HG02870 (cell line): ENCODE measurements around the gene SMOC2.

Experiments used
- ATAC-seq: cut with Tn5 transposase; IDR thresholded peaks from one replicate; pipeline ENCODE4 v1.9.1; 2021; ENCODE audit warnings: mild to moderate bottlenecking, moderate library complexity; ENCODE audit not compliant: unreplicated experiment

Gene SMOC2

GRCh38 chr6:168641446-168641845, 200.5 kb downstream of the SMOC2 start:
- no peak for ATAC-seq

DNA sequence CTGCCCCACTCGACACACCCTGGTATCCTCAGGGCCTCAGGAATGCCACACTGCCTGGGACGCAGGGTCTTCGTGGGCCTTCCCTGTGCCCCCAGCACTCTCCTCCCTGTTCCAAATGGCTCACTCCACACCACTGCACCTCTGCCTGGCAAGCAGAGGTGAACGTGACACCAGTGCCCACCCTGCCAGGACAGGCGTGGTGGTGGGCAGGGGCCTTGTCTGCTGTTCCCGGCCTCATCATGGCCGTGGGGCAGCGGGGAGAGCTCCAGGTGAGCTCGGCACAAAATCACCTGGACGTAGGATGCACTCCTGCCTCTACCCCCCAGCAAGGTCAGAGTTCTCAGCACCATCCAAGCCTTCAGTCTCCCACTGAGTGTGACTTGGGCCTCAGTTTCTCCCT, 202.4 kb downstream of the SMOC2 start:
- ATAC-seq, result no peak

DNA sequence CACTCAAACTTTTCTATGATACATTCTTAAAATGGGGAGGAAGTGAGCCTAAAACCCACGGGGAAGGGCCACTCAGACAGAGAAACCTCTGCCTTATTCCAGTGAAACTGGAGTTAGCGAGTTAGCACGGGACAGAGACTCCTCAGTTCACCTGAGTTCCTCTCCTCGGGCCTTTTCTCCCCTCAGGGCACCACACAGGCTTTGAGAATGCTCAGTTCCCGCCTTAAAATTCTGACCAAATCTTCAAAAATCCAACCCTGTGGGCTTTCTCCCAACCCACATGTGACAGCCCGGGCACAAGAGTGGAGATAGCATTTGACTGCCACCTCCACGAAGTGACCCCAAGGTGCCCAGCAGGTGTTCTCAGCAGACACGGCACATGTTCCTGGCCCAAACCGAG, 204.3 kb downstream of the SMOC2 start:
- ATAC-seq, result no peak

DNA sequence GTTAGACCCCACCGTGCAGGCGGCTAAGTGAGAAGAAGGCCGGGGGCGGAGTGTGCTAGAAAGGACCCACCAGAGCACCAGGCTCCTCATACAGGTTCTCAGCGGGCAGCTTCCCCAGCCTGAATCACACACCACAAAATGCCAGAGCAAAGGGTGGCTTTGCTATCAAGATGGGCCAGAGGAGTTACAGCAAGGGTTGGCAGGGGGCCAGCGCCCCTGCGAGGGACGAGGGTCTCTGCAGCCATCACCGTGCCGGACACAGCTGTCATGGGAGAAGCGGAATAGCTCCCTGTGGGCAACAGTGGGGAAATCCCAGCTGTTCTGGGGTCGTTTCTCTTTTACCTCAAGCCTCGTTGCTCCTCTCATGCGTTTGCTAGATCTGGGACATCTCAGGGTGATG, 206.3 kb downstream of the SMOC2 start:
- ATAC-seq, result no peak

DNA sequence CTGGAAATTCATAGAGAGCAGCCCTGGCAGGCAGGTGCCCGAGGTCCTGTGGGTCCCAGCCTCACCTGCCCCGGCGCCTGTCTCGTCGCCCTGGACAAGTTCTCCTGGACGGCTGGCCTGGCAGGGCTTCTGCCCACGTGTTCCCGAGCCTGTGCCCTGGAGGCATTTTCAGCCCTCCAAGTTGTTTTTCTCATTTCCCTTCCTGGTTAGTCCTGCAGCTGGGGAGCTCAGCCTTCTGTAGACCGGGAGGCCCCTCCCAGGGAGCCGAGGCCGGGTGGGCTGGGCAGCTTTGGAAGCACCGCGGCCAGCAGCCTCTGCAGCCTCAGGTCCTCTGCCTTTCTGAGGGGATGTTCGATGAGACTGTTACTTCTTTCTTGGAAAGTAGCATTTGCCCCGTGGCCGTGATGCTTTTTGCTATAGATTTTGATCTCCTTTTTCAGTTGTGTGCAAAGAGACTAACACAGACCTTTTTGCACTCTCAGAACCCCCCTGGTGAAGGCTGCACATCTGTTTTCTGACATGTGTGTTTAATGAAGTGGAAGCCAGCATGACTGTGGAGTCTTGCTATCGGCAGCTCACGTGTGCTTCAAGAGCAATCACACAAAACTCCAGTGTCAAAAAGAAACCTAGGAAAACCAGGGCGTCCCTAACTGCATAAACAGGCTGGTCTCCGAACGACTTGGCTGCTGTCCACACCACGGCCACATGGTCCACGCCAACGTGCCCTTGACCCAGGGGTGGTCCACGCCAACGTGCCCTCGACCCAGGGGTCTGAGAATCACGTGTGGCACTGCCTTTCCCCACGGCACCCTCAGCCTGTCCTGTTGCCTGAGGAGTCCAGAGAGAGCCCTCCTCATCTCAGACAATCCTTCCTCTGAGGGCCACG, 207.5 kb downstream of the SMOC2 start:
- no peak for ATAC-seq

- ATAC-seq, result no peak
Measured at GRCh38 chr6:168649209-168649608, 208.2 kb downstream of the SMOC2 start.

DNA sequence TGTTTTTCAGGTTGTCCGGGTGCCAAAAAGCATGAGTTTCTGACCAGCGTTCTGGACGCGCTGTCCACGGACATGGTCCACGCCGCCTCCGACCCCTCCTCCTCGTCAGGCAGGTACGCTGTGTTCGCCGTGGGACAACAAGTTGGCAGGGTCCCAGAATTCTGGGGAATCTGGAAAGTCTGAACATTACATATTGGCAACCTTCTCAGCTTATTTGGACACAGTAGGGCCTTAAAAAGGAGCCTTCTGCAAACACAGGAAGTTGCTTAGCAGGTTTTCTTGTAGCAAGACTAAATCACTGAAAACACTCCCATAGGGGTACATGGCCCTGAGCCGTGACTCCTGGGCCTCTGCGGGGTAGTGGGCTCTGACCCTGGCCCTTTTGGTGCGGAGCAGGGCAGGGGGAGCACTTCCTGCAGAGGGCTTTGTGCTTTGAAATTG, 209.7 kb downstream of the SMOC2 start:
- no peak for ATAC-seq

- ATAC-seq, result no peak
Measured at GRCh38 chr6:168655462-168656152, 214.6 kb downstream of the SMOC2 start.

GRCh38 chr6:168658059-168658458, 217.1 kb downstream of the SMOC2 start:
- ATAC-seq, result no peak

GRCh38 chr6:168660400-168660945, 219.5 kb downstream of the SMOC2 start:
- ATAC-seq, result no peak

- ATAC-seq, result no peak
Measured at GRCh38 chr6:168662301-168662936, 221.4 kb downstream of the SMOC2 start.

DNA sequence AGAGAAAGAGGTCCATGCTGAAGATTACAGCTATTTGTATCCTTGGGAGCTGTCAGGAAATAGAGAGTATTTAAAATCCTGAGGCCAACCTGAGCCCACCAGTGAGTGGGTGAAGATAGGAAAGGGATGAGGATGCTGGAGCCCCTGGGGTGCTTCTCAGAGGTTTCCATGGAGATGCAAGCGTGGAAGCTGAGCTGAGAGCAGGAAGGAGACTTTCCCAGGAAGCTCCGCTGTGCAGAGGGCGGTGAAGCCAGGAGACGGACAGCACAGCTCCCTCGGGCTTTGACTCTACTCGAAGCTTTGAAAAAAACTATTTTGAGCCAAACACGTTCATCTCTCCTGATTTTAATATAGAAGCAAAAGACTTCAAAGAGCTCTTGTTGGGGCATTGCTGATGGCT, 222.1 kb downstream of the SMOC2 start:
- ATAC-seq, result no peak

DNA sequence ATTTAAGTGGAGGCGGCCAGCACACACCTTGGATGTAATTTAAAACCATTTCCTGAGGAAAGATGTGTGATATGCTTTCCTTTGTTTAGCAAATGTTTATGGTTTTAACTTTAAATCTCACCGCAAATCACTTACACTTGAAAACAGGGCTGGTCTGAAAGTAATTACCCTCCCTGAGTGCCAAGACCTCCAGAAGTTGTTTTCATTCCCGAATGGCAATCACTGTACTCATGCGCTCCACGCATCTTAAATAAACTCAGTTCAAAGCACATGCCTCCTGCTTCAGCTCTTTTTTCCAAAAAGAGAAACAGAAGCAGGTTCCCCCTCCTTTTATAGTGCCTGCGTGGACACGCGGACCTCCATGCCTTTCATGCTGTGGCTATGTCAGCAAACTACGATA, 224.0 kb downstream of the SMOC2 start:
- ATAC-seq, result no peak

DNA sequence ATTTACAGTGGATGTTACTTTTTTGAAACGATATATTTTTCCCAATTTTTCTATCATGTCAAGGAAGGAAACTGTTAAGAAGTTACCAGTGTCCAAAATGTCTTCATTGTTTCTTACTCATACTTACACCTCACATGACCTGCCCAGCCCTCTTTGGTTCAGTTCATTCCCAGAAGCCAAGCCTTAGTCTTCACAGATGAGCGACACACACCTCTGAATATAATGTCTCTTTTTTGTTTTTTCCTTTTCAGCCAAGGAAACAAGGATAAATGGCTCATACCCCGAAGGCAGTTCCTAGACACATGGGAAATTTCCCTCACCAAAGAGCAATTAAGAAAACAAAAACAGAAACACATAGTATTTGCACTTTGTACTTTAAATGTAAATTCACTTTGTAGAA, 225.2 kb downstream of the SMOC2 start:
- ATAC-seq, result no peak

- no peak for ATAC-seq
Measured at GRCh38 chr6:168666699-168667427, 225.9 kb downstream of the SMOC2 start.

- ATAC-seq, result no peak
Measured at GRCh38 chr6:168667428-168667805, 226.4 kb downstream of the SMOC2 start.

DNA sequence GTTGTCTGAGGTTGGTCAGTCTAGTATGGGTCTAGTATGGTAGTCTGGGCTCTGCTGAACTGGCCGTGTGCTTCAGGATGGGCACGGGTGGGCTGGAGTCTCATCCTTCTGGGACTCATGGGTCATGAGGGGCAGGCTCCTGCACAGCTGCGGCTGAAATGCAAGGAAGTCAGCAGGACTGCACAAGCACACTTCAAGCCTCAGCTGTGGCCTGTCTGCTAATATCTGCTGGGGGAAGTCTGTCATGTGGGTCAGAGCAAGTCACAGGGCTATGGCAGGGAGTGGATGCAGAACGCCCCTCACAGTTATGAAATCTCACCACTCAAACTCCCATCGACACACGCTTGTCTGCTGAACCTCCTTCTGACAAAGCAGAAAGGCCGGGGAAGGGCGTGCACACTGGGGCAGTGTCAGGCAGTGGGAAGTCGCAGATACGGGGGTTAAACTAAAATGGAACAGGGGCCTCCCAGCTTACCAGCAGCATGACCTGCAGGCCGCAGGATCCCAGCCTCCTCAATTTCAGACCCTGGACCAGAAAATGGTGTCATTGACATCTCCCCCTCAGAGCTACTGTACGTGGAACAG, 229.5 kb downstream of the SMOC2 start:
- ATAC-seq, result no peak

- ATAC-seq, result no peak
Measured at GRCh38 chr6:168671028-168671862, 230.3 kb downstream of the SMOC2 start.

DNA sequence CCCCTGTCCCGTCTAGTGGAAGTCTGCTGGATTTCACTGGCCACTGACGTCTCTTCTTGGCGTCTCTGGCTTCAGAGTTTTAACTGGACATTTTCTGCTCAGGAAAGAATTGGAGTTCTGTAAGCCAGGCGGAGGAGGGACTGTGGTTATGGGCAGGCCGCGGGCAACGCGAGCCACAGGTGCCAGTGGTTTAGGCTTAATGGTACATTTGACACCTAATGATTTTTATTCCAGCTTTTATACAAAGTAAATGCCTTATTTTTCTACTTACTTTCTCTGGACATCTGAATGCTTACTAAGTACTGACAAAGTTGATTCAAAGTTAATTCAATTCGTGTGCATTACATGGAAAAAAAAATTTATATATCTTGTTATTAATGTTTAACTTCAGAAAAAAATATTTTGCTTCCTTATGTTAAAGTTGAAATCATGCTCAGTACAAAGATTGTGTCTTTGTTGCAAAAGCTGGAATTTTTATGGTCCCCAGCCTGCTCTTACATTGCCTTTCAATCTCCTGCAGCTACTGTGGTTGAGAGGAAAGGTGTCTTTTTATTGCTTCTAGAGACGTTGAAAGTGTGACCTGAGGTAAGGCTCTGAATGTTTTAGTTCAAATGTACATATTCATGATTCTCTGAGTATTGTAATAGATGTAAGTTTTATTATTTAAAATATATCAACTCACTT, 231.0 kb downstream of the SMOC2 start:
- no peak for ATAC-seq
